Esophagus (tissue), 2 donors: ENCODE measurements around the gene VWA3B. TPM values are rescaled to one million over a fixed set of nuclear protein-coding genes. Genes with fewer than 3 reads are reported as not detected.
"Not testable (repeated sequence)": the region's sequence is repeated elsewhere in the genome, so short reads cannot be mapped to it uniquely, and the experiment has no call there.

Experiments
- H3K27ac ChIP-seq, 2 donors: one replicate each; pipeline ENCODE4 v1.5.1; 2013; ENCODE audit warnings: low read depth in 2 of 2, mild to moderate bottlenecking in 2 of 2, inconsistent platforms in 1 of 2, low read length in 1 of 2, moderate library complexity in 1 of 2
- H3K27me3 ChIP-seq, 2 donors: one replicate each; pipeline ENCODE4 v1.6.1; 2013; ENCODE audit warnings: low read length in 2 of 2, control low read depth in 1 of 2, mild to moderate bottlenecking in 1 of 2; ENCODE audit not compliant: insufficient read depth in 2 of 2, control insufficient read depth in 1 of 2
- H3K36me3 ChIP-seq, 2 donors: one replicate each; pipeline ENCODE4 v1.6.1; 2013; ENCODE audit warnings: low read length in 1 of 2; ENCODE audit not compliant: control insufficient read depth in 2 of 2, insufficient read depth in 2 of 2
- H3K4me1 ChIP-seq, 2 donors: one replicate each; pipeline ENCODE4 v1.6.1; 2013; ENCODE audit warnings: low read length in 1 of 2; ENCODE audit not compliant: control insufficient read depth in 2 of 2, insufficient read depth in 2 of 2
- H3K4me3 ChIP-seq, 2 donors: one replicate each; pipeline ENCODE4 v1.5.1; 2013; ENCODE audit warnings: low read length in 2 of 2, mild to moderate bottlenecking in 2 of 2, low read depth in 1 of 2, moderate library complexity in 1 of 2
- H3K9me3 ChIP-seq, 2 donors: one replicate each; pipeline ENCODE4 v1.6.1; 2013; ENCODE audit warnings: mild to moderate bottlenecking in 2 of 2, low read depth in 1 of 2, low read length in 1 of 2, moderate library complexity in 1 of 2; ENCODE audit not compliant: control insufficient read depth in 2 of 2, insufficient read depth in 1 of 2
- WGBS, 2 donors: extraction: QIAGEN DNeasy Blood & Tissue Kit; methylation state at CpG; one replicate each; pipeline ENCODE4 v1.1.7; 2013; 5-methylcytosine and 5-hydroxymethylcytosine counted together
- polyA plus RNA-seq, 2 donors: library from polyadenylated mRNA; stranded (reverse); fragments of 200-250 nt; gene quantifications; one replicate each; pipeline ENCODE4 v1.2.3, GENCODE V29; 2013
- donor health status: healthy with polysubstance abuse.
- donor health status: Bipolar disorder and iron deficiency.

The VWA3B gene
- polyA plus RNA-seq, 2 donors: 0.01 to 0.02 TPM

DNA sequence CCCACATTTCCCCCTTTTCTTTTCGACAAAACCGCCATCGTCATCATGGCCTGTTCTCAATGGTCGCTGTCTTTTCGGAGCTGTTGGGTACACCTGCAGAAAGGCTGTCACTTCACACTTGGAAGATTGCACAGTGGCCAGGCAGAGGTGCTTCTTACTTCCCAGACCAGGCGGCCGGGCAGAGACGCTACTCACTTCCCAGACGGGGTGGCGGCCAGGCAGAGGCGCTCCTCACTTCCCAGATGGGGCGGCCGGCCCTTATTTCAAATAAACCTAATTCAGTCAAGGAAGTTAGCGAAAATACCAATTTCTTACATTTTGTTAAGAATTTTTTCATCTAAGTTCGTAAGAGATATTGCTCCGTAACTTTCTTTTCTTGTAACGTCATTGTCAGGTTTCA, 15.3 kb downstream of the VWA3B start:
- 94 to 97% methylated on average over 17 of the region's 17 CpGs for WGBS, 2 donors
- H3K36me3 ChIP-seq, H3K9me3 ChIP-seq, H3K4me3 ChIP-seq, H3K4me1 ChIP-seq, H3K27ac ChIP-seq, H3K27me3 ChIP-seq: not testable (repeated sequence)

DNA sequence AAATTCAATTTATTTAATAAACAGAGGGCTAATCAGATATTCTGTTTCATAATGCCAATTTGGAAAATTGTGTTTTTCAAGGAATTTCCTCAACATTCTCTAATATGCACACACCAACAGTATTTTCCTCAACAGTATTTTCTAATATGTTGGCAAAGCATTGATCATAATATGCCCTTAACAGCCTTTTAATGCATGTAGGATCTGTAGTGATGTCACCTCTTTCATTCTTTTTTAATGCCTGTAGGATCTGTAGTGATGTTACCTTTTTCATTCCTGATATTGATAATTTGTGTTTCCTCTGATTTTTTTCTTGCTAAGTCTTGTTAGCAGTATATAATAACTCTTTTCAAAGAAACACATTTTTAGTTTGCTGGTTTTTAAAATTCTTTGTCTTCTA, 15.9 kb downstream of the VWA3B start:
- Histone ChIP-seq H3K4me1 (no peaks in the 10 kb centered on the region), H3K27ac (no peak overlapping the region)

DNA sequence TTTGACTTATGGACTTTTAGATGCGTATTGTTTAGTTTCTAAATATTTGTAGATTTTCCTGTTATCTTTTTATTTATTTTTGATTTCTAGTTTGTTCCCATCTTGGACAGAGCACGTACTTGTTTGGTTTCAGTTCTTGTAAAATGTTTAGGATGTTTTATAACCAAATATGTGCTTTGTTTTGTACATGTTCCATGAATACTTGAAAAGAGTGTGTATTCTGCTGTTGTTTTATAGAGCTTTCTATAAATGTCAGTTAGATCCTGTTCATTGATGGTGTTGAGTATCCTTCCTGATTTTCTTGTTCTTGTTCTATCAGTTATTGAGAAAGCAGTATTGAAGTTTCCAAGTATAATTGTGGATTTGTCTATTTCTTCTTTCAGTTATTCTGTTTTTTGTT, 21.1 kb downstream of the VWA3B start:
- H3K4me1 ChIP-seq: no peaks in the 10 kb centered on the region
- H3K27me3 ChIP-seq: no peaks in the 10 kb centered on the region
- H3K36me3 ChIP-seq: no peaks in the 10 kb centered on the region
- H3K9me3 ChIP-seq: no peaks in the 10 kb centered on the region
- no peak overlapping the region for H3K4me3 ChIP-seq
- WGBS, 2 donors: 75 to 79% methylated on average over 2 of the region's 2 CpGs
- no peak overlapping the region for H3K27ac ChIP-seq

More for the DNA sequence above, 15.9 kb downstream of the VWA3B start:
- Histone ChIP-seq H3K27me3 (no peaks in the 10 kb centered on the region), H3K36me3 (no peaks in the 10 kb centered on the region), H3K9me3 (peaks cover 0 to 3% of the 10 kb centered on the region in 2 donors), H3K4me3 (no peak overlapping the region)

DNA sequence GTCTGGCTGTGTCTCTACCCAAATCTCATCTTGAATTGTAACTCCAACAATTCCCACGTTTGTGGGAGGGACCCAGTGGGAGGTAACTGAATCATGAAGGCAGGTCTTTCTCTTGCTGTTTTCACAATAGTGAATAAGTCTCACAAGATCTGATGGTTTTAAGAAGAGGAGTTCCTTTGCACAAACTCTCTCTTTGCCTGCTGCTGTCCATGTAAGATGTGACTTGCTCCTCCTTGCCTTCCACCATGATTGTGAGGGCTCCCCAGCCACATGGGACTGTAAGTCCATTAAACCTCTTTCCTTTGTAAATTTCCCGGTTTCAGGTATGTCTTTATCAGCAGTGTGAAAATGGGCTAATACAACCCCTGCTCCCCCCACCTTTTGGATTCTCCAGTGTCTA, 23.8 kb downstream of the VWA3B start:
- H3K27ac ChIP-seq: no peak overlapping the region
- no peak overlapping the region for H3K4me3 ChIP-seq
- 74 to 77% methylated on average over 2 of the region's 2 CpGs for WGBS, 2 donors
- H3K36me3 ChIP-seq: no peaks in the 10 kb centered on the region
- no peaks in the 10 kb centered on the region for H3K27me3 ChIP-seq
- H3K9me3 ChIP-seq: no peaks in the 10 kb centered on the region
- H3K4me1 ChIP-seq: no peaks in the 10 kb centered on the region

DNA sequence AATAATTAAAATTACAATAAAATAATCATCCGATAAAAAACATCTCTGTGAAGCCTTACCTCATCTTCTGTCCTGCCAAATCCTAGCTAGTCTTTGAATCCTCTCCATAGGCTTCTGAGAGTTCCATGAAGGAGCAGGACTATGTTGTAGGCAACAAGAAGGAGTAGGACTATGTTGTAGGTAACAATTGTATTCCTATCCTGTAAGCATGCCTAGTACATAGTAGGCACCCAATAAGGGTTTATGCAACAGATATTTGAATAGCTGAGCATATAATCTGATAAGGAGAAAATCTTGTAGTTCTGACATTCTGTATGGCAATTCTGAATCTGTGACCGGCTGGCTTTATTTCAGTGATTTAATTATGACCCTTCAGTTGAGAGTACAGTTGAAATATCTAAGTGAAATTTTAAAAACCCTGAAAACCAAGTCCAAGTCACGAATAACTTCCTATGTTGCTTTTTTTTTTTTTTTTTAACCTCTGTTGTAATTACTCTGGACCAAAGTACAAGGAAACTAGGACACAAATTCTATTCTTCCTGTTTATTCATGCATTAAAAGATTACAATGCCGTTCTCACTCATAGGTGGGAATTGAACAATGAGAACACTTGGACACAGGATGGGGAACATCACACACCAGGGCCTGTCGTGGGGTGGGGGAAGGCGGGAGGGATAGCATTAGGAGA, 27.8 kb downstream of the VWA3B start:
- Histone ChIP-seq H3K27me3 (no peaks in the 10 kb centered on the region), H3K9me3 (no peaks in the 10 kb centered on the region), H3K4me3 (no peak overlapping the region), H3K36me3 (no peaks in the 10 kb centered on the region), H3K4me1 (no peaks in the 10 kb centered on the region), H3K27ac (no peak overlapping the region)
- 64 to 72% methylated on average over 6 of the region's 6 CpGs for WGBS, 2 donors

DNA sequence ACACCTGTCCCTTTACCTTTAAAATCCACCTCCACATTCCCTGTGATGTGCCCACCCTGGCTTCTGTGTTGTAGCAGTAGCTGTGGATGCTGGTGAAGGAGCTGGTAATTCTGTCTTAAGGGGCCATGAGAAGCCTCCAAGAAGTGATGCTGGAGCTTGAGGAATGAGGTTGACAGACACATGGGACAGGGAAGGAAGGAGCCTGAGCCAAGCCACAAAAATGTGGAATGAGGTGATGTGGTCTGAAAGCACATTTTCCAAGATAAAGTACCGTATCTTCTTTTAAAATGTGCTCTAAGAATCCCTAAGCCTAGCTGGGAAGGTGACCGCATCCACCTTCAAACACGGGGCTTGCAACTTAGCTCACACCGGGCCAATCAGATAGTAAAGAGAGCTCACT, 31.2 kb downstream of the VWA3B start:
- 83 to 87% methylated on average over 4 of the region's 4 CpGs for WGBS, 2 donors
- Histone ChIP-seq H3K4me3 (no peak overlapping the region), H3K27ac (no peak overlapping the region), H3K9me3 (no peaks in the 10 kb centered on the region), H3K27me3 (no peaks in the 10 kb centered on the region), H3K36me3 (no peaks in the 10 kb centered on the region), H3K4me1 (no peaks in the 10 kb centered on the region)

DNA sequence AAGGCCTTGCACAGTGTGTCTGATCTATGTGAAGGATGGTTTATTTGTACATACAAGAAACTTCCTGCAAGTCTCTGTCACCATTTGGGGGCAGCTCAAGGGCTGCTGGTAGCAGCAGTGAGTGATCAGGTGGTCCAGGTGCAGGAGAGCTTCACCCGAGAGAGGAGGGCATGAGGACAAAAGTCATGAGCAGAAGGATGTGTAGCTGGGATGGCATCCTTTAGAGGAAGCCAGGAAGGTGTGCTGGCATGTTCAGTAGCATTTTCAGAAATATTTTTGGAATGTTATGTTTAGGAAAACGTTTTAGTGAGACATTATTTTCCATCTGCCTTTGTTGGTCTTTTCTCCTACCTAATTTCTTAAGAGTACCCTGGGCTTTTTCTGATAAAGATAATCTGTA, 31.9 kb downstream of the VWA3B start:
- Histone ChIP-seq H3K36me3 (no peaks in the 10 kb centered on the region), H3K27ac (no peak overlapping the region), H3K4me3 (no peak overlapping the region), H3K4me1 (no peaks in the 10 kb centered on the region), H3K9me3 (no peaks in the 10 kb centered on the region), H3K27me3 (no peaks in the 10 kb centered on the region)
- 35 to 38% methylated on average over 2 of the region's 2 CpGs for WGBS, 2 donors

DNA sequence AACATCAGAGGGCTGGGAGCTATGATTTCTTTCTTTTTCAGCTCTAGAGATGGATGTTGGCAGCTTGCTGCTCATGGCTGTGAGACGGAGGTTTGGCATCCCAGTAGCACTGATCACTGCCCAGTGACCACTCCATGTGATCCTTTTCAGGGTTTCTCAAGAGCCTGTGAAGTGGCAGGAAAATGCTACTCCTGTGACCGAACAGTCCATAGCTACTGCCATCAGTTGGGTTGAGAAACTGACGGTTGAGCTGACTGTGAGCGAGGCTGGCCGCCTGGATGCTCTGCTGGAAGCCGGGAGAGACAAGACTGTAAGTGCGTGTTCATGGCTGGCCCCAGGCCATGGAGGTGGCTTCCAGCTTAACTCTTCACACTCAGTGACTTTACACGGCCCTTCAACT, 34.2 kb downstream of the VWA3B start:
- WGBS, 2 donors: 79 to 80% methylated on average over 8 of the region's 8 CpGs
- H3K36me3 ChIP-seq: no peaks in the 10 kb centered on the region
- no peaks in the 10 kb centered on the region for H3K9me3 ChIP-seq
- H3K27ac ChIP-seq: no peak overlapping the region
- no peak overlapping the region for H3K4me3 ChIP-seq
- no peaks in the 10 kb centered on the region for H3K27me3 ChIP-seq
- H3K4me1 ChIP-seq: no peaks in the 10 kb centered on the region

DNA sequence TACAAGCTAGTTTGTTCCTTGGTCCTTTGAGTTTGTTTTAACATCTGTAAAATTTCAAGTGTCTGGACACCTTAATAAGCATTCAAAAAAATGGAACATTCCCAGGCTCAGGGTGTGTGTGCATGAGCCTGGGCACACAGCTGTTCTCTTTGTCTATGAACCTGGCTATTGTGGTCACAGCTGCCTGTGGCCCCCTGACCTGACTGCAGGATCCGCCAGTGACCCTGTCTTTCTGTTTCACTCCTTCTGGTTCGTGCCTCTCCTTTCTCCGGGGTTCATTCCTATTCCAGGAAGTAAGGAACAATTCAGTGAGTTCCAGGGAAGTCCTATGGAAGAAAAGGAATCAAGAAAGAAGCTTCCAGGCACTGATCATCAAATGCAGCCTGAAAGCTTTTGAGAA, 35.6 kb downstream of the VWA3B start:
- H3K36me3 ChIP-seq: no peaks in the 10 kb centered on the region
- WGBS, 2 donors: 64 to 72% methylated on average over 3 of the region's 3 CpGs
- no peaks in the 10 kb centered on the region for H3K9me3 ChIP-seq
- H3K4me3 ChIP-seq: no peak overlapping the region
- H3K4me1 ChIP-seq: no peaks in the 10 kb centered on the region
- no peak overlapping the region for H3K27ac ChIP-seq
- H3K27me3 ChIP-seq: no peaks in the 10 kb centered on the region

DNA sequence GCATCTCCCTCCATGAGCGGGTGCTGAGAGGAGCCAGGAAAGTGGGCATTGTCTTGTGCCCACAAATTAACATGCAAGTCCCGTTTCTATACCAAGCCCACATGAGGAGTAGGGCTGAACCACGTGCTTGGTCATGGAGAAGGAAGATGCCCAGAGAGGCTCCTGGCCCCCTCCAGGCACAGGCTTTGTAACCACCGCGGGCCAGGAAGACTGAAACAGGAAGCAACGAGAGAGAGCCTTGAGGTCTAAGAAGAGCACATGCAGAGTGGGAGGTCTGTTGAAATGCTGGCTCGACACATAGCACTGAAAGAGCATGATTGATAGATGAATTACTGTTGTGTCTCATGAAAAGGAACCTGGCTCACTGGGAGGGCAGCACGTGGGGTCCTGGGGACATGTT, 36.3 kb downstream of the VWA3B start:
- no peak overlapping the region for H3K4me3 ChIP-seq
- WGBS, 2 donors: 64 to 67% methylated on average over 8 of the region's 8 CpGs
- no peaks in the 10 kb centered on the region for H3K9me3 ChIP-seq
- peaks cover 0 to 3% of the 10 kb centered on the region in 2 donors for H3K27me3 ChIP-seq
- H3K27ac ChIP-seq: no peak overlapping the region
- no peaks in the 10 kb centered on the region for H3K36me3 ChIP-seq
- no peaks in the 10 kb centered on the region for H3K4me1 ChIP-seq
